Psoas muscle (tissue), 8 donors: ENCODE measurements around the gene PPP1R12A. TPM values are rescaled to one million over a fixed set of nuclear protein-coding genes. Genes with fewer than 3 reads are reported as not detected.

Source experiments
- ATAC-seq, 4 donors: fragments of 200-7000 bp; cut with Tn5 transposase; one replicate each; pipeline ENCODE4 v1.9.1; 2020; ENCODE audit warnings: moderate library complexity in 3 of 4, mild to moderate bottlenecking in 2 of 4
- DNase-seq, 2 donors: peaks; one replicate each; pipeline ENCODE4 v3.0.0-alpha.2; 2020
- H3K27ac ChIP-seq: fragments of 200-600 bp; one replicate; pipeline ENCODE4 v1.8.0; 2022
- H3K27me3 ChIP-seq, 3 donors: fragments of 200-600 bp in 1 of 3; one replicate each; pipeline versions ENCODE4 v1.6.1 to v1.8.0; 2013 to 2022; ENCODE audit warnings: low read length in 2 of 3, mild to moderate bottlenecking in 2 of 3, moderate library complexity in 1 of 3; ENCODE audit not compliant: insufficient read depth in 3 of 3
- H3K36me3 ChIP-seq, 2 donors: fragments of 200-600 bp in 1 of 2; one replicate each; pipeline versions ENCODE4 v1.6.1 to v1.8.0; 2013 to 2022; ENCODE audit warnings: low read depth in 1 of 2, mild to moderate bottlenecking in 1 of 2, moderate library complexity in 1 of 2; ENCODE audit not compliant: insufficient read depth in 1 of 2
- H3K4me1 ChIP-seq: fragments of 200-600 bp; one replicate; pipeline ENCODE4 v1.8.0; 2022
- H3K4me3 ChIP-seq: fragments of 200-600 bp; one replicate; pipeline ENCODE4 v1.8.0; 2022; ENCODE audit warnings: mild to moderate bottlenecking
- H3K9me3 ChIP-seq: fragments of 200-600 bp; one replicate; pipeline ENCODE4 v1.8.0; 2022
- WGBS, 3 donors: extraction: QIAGEN DNeasy Blood & Tissue Kit; methylation state at CpG; one replicate each; pipeline versions ENCODE4 v1.1.6 to v1.1.7; 2013; 5-methylcytosine and 5-hydroxymethylcytosine counted together
- intact Hi-C, 2 donors: fragments of 100-400 bp; cut with DNase I; formaldehyde crosslinking; loops; one replicate each; pipeline versions ENCODE4 v1.11.0 to v1.14.2; 2022
- polyA plus RNA-seq, 3 donors: library from polyadenylated mRNA; stranded (reverse); fragments of 200-250 nt; gene quantifications; one replicate each; pipeline ENCODE4 v1.2.3, GENCODE V29; 2013
- total RNA-seq, 4 donors: library from RNA; stranded (reverse); fragmentation: NEBNext Ultra II Directional in 2 of 4; extraction: Animal tissue kit (Norgen Biotek cat#: 25700) in 2 of 4; gene quantifications; one replicate each; pipeline versions ENCODE4 v1.2.1 to v1.2.4, GENCODE V29; 2021 to 2023
- TF ChIP-seq, protein P1 (sequence below): fragments of 200-600 bp; IDR thresholded peaks from one replicate; pipeline ENCODE4 v1.8.0; 2022; ENCODE audit warnings: antibody characterized with exemption
- donor health status: healthy with polysubstance abuse.
- donor health status: DM: no; HTN: no; CAD: no; lungs with moderate emphysema.
- donor health status: Bipolar disorder and iron deficiency.
- donor health status: healthy.
- donor health status: DM: yes; HTN: yes; CAD: no.
- donor health status: DM: no; HTN: no; CAD: no.
- donor health status: DM: no; HTN: no; CAD: no.
- donor health status: DM: yes; HTN: yes; CAD: no.

Gene PPP1R12A
- total and polyA plus RNA-seq, 7 donors: 9.5 to 51.2 (median 37.8) TPM

DNA sequence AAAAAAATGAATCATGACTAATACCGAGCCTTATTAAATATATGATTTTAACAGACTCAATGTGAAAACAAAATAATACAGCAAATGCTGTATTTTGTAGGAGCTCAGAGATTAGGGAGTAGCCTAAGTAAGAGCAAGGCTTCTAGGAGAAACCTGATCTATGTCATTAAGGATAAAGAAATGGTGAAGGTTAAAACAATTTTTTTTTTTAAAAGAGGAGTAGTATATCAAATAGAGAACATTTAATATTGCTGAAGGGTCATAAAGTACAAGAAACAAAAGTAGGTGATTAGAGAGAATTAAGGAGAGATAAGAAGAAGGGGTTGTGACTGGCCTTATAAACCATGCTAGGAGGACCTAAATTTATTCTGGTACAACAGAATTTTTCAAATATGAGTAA is 39.1 kb downstream of the PPP1R12A start:
- Histone ChIP-seq H3K4me3 (no peak overlapping the region), H3K27me3 (no peaks in the 10 kb centered on the region), H3K4me1 (no peaks in the 10 kb centered on the region), H3K27ac (no peak overlapping the region), H3K36me3 (no peaks in the 10 kb centered on the region), H3K9me3 (no peaks in the 10 kb centered on the region)
- ATAC-seq: no peak
- WGBS, 3 donors: 73 to 84% (median 76%) methylated on average over 1 of the region's 1 CpG
- TF ChIP-seq, protein P1, sequence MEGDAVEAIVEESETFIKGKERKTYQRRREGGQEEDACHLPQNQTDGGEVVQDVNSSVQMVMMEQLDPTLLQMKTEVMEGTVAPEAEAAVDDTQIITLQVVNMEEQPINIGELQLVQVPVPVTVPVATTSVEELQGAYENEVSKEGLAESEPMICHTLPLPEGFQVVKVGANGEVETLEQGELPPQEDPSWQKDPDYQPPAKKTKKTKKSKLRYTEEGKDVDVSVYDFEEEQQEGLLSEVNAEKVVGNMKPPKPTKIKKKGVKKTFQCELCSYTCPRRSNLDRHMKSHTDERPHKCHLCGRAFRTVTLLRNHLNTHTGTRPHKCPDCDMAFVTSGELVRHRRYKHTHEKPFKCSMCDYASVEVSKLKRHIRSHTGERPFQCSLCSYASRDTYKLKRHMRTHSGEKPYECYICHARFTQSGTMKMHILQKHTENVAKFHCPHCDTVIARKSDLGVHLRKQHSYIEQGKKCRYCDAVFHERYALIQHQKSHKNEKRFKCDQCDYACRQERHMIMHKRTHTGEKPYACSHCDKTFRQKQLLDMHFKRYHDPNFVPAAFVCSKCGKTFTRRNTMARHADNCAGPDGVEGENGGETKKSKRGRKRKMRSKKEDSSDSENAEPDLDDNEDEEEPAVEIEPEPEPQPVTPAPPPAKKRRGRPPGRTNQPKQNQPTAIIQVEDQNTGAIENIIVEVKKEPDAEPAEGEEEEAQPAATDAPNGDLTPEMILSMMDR: no peak
- DNase-seq: no peak
- intact Hi-C loops: no loop called here

DNA sequence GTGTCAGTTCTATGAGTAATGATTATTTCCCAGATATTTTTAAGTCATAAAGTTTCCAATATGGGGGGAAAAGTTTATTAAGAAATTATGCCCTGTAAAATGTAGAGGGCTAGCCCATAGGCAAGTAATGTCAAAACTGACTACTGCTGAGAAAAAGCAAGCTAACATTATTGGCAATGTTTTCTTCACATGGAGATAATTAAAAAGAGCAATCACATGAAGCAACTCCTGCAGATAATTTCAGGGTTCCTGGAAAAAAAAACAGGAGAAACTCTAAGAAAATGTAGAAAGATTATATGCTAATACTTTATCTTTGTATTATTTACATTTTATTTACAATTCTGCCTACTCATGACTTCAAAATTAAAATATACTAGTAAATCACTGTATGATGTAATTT is 39.8 kb downstream of the PPP1R12A start:
- Histone ChIP-seq H3K36me3 (no peaks in the 10 kb centered on the region), H3K27me3 (no peaks in the 10 kb centered on the region), H3K27ac (no peak overlapping the region), H3K4me1 (no peaks in the 10 kb centered on the region), H3K9me3 (no peaks in the 10 kb centered on the region), H3K4me3 (no peak overlapping the region)
- TF ChIP-seq, protein P1: no peak
- DNase-seq: no peak
- ATAC-seq: no peak
- intact Hi-C loops: no loop called here

DNA sequence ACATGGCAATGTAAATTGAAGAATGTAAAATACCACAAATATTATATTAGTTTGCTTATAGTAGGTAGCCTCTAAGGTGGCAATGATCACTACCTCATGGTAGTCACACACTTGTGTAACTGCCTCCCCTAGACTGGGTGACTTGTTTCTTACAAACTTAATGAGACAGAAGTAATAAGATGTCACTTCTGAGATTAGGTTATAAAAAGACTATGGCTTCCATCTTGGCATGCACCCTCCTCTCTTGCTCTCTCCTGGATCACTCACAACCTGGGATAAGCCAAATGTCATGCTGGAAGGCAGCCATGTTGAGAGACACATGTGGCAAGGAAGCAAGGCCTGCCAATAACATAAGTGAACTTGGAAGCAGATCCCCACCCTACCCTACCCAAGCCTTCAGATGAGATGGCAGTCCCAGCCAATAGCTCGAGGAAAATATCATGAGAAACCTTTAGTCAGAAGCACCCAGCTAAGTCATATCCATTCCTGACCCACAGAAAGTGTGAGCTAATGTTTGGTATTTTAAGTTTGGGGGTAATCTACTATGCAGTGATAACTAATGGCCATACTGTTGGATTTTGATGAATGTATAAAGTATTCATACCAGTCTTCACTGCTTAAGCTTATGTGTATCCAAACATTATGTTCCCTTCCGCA is 43.3 kb downstream of the PPP1R12A start:
- no peak for DNase-seq
- Histone ChIP-seq H3K4me1 (peaks cover 23% of the 10 kb centered on the region), H3K9me3 (no peaks in the 10 kb centered on the region), H3K27ac (no peak overlapping the region), H3K36me3 (no peaks in the 10 kb centered on the region), H3K4me3 (no peak overlapping the region), H3K27me3 (no peaks in the 10 kb centered on the region)
- intact Hi-C loops: no loop called here
- peak; percentile 27 to 63 (median 32) for ATAC-seq
- 77 to 88% (median 85%) methylated on average over 2 of the region's 2 CpGs for WGBS, 3 donors
- TF ChIP-seq, protein P1: no peak

DNA sequence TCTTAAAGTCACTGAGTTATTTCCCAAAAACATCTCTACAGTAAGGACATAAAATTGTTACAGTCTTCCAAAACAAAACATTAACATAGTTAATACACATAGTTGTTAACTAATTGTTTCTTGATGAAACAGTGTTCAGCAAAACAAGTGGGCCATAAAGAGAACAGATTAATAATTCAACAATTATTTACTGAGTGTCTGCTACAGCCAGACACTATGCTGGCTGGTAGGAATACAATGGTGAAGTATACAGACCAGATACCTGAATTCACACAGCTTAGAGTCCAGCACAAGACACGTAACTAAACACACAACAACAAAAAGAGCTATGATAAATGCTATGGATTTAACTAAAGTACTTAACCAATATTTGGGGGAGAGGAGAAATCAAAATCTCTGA is 47.0 kb downstream of the PPP1R12A start:
- Histone ChIP-seq H3K4me1 (peaks cover 58% of the 10 kb centered on the region), H3K4me3 (no peak overlapping the region), H3K27me3 (no peaks in the 10 kb centered on the region), H3K36me3 (no peaks in the 10 kb centered on the region), H3K27ac (no peak overlapping the region), H3K9me3 (no peaks in the 10 kb centered on the region)
- ATAC-seq (no peak), DNase-seq (no peak)
- TF ChIP-seq, protein P1: no peak
- intact Hi-C loops: loop anchor here in 1 of 2 donors (5.0 kb wide), 2 partner anchors 44 to 379 kb away; no protein-coding TSS in a partner anchor
- WGBS, 3 donors: 88 to 92% (median 89%) methylated on average over 1 of the region's 1 CpG
